ENCODE results near the gene NIM1K. TPM values are rescaled to one million over a fixed set of nuclear protein-coding genes. Genes with fewer than 3 reads are reported as not detected.

NIM1K gene
- total and polyA plus RNA-seq, 2 of the 13 experiments (the other 11 are each of a cell fraction or from before 2014, with no cell fraction given), result 0.04 TPM; not detected in 1

- TF ChIP-seq TIGD3 (CRISPR knock-in tag; IDR thresholded peaks at IDR 0.05; ENCODE audit: borderline replicate concordance) (no peak), HES4 (CRISPR knock-in tag; IDR thresholded peaks at IDR 0.05; ENCODE audit: borderline replicate concordance) (no peak), KAT2B (IDR thresholded peaks at IDR 0.05; ENCODE audit: borderline replicate concordance, low read depth, low read length) (no peak), ZMYM3 (CRISPR knock-in tag; IDR thresholded peaks at IDR 0.05) (no peak), TERF1 (CRISPR knock-in tag; IDR thresholded peaks at IDR 0.05) (no peak), ONECUT2 (CRISPR knock-in tag; IDR thresholded peaks at IDR 0.05) (no peak), GATAD1 (CRISPR knock-in tag; IDR thresholded peaks at IDR 0.05) (no peak)
- TF ChIP-seq, protein P1, sequence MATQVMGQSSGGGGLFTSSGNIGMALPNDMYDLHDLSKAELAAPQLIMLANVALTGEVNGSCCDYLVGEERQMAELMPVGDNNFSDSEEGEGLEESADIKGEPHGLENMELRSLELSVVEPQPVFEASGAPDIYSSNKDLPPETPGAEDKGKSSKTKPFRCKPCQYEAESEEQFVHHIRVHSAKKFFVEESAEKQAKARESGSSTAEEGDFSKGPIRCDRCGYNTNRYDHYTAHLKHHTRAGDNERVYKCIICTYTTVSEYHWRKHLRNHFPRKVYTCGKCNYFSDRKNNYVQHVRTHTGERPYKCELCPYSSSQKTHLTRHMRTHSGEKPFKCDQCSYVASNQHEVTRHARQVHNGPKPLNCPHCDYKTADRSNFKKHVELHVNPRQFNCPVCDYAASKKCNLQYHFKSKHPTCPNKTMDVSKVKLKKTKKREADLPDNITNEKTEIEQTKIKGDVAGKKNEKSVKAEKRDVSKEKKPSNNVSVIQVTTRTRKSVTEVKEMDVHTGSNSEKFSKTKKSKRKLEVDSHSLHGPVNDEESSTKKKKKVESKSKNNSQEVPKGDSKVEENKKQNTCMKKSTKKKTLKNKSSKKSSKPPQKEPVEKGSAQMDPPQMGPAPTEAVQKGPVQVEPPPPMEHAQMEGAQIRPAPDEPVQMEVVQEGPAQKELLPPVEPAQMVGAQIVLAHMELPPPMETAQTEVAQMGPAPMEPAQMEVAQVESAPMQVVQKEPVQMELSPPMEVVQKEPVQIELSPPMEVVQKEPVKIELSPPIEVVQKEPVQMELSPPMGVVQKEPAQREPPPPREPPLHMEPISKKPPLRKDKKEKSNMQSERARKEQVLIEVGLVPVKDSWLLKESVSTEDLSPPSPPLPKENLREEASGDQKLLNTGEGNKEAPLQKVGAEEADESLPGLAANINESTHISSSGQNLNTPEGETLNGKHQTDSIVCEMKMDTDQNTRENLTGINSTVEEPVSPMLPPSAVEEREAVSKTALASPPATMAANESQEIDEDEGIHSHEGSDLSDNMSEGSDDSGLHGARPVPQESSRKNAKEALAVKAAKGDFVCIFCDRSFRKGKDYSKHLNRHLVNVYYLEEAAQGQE (IDR thresholded peaks at IDR 0.05; ENCODE audit: borderline replicate concordance in 1 of 2, low read depth in 1 of 2, low read length in 2 of 2), result no peak
- TF ChIP-seq, protein P2, sequence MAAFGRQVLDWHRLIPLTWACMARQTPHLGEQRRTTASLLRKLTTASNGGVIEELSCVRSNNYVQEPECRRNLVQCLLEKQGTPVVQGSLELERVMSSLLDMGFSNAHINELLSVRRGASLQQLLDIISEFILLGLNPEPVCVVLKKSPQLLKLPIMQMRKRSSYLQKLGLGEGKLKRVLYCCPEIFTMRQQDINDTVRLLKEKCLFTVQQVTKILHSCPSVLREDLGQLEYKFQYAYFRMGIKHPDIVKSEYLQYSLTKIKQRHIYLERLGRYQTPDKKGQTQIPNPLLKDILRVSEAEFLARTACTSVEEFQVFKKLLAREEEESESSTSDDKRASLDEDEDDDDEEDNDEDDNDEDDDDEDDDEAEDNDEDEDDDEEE (CRISPR knock-in tag; IDR thresholded peaks at IDR 0.05), result no peak
These were observed 12.2 kb upstream of the NIM1K start (continued) for GRCh38 chr5:43179836-43180235.
